ENCODE results near the gene ACACA.

Gene ACACA

DNA sequence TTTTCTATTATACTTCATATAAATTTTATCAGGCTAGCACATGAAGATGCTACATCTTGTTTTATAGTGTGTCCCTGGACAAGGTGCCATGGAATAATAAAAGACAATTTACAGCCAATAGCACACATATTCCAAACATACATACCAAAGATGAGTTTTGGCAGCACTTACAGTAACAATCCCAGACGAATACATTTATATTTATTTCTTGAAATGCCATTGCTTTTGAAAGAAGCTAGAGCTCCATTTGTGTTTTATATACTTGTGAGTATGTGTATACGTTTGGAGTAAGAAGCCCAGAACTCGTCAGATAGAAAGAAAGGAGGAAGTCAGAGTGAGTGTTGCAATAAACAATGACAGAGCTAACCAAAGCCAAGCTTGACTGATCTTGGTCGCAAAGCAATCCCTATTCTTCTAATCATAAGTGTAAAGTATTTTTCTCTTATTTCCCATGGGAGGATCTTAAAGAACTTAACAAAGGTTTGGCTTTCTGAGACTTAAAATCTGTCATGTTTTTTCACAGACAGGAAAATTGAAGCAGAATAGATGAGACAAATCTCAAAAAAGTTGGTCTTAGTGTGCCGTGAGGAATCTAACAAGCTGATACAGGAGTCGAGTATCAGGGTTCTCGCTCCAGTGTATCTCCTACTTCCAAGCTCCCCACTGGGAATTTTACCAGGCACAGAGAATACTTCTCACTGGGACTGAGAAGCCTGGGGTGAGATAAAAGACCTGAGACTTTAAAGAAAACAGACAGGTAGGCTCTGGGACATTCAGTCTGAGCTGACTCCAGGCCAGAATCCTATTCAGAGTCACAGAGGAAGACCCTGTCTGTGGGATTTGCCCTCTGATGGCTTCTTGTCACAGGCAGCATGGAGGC is 282.5 kb downstream of the ACACA start:
- no peak for DNase-seq

GRCh38 chr17:37123386-37123785 is 283.2 kb downstream of the ACACA start:
- DNase-seq = no peak

- no peak for DNase-seq
These were observed 285.0 kb downstream of the ACACA start for GRCh38 chr17:37121616-37122015.

DNA sequence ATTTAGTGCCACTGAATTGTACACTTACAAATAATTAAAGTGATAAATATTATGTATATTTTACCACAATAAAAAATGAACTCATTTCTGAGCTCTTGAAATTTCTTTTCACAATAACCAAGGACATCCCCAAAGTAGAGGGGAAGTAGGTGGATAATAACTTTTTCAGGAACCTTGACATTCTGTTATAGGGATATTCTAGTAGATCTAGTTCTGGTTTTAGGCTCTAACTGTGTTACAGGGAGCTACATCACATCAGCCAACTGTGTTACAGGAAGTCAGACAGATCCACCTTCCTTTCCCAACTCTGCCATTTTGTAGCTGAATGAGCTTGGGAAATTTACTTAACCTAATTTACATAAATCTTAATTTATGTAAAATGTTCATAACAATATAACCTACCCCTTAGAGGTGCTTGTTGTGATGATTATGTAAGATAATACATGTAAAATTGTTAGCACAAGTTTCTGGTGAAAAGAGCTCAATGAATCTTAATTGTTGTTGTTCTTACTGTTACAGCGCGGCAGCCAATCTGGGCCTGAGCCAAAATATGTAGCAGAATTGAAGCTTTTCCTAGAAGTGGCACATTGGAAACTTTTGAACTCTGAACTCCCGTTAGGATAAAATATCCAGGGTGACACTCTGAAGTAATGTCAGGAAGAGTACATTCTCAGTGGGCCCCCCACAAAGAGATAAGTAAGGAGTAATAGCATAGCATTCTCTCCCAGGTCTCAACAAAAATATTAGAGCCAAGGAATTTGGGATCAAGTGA is 288.1 kb downstream of the ACACA start:
- no peak for DNase-seq

- DNase-seq = no peak
These were observed 289.1 kb downstream of the ACACA start for GRCh38 chr17:37117373-37118142.

GRCh38 chr17:37116671-37117185 is 289.9 kb downstream of the ACACA start:
- DNase-seq = no peak

DNA sequence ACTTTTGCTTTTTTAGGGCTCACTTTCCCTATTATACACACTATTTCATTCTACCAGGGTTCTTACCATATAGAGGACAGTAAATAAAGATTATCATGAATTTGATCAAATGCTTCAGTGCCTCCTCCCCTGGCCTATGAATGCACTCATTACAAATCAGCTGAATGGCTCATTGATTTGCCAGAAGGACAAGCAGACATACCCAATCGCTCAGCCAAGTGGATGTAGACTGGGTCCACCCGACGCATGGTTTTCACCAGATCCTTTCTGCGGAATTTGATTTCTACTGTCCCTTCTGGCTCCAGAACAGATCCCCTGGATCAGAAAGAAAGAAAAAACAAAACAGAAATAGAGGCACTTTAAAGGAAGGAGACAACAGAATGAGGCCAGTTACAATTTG is 295.3 kb downstream of the ACACA start:
- DNase-seq = no peak

DNA sequence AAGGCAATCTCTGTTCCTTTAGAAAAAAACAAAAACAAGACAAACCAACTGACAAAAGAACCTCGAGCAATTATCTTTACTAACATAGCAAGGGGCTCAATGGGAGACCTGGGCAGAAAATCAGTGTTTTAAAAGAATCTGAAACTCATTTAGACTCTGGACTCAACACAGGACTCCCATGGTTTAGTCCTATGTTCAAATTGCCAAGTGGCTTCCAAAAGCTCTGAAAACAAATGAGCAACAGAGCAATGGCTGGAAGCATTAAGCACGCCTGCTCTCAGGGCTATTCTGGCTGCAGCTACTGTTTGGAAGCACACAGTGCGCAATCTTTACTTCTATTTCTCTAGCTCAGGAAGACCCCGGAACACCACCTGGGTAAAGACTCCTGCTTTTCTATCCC is 295.9 kb downstream of the ACACA start:
- no peak for DNase-seq

- DNase-seq = no peak
These were observed 296.6 kb downstream of the ACACA start for GRCh38 chr17:37109731-37110710.

- DNase-seq = no peak
These were observed 297.5 kb downstream of the ACACA start for GRCh38 chr17:37109106-37109505.

GRCh38 chr17:37107406-37108083 is 299.1 kb downstream of the ACACA start:
- DNase-seq = no peak

- no peak for DNase-seq
These were observed 300.6 kb downstream of the ACACA start for GRCh38 chr17:37106049-37106448.

DNA sequence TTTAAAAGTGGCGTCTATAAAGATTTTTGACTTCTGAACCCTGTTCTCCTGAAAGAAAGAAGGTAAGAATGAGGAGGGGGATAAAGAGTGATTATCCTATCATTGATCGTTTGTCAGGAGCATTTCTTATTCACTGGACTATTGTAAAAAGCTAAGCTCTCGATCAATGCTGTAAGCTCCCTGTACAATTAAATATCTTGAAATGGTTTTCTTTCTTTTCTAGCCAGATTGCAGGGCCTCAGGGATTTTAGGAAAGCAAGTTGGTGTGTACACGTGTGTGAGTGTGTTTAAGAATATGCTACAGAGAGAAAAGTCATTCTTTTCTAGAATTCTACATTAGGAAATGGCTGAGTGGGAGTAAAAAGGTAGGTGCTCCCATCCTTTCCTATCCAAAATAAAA is 303.4 kb downstream of the ACACA start:
- DNase-seq = no peak

DNA sequence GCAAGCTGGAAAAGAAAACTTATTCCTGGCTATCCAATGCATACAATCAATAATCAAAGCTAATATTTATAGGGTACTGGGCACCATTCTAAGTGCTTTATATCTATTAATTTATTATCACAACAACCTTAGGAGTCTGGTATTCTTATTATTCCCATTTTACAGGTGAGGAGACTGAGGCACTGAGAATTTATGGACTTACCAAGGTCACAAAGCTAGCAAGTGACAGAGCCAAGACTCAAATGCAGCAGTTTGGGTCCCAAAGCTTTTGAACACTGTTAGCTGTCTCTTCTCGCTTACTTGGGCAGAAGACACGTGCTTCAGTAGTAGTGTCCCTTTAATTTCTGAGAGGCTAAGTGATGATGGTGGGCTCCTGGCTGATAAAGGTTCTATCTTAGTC is 305.3 kb downstream of the ACACA start:
- no peak for DNase-seq

DNA sequence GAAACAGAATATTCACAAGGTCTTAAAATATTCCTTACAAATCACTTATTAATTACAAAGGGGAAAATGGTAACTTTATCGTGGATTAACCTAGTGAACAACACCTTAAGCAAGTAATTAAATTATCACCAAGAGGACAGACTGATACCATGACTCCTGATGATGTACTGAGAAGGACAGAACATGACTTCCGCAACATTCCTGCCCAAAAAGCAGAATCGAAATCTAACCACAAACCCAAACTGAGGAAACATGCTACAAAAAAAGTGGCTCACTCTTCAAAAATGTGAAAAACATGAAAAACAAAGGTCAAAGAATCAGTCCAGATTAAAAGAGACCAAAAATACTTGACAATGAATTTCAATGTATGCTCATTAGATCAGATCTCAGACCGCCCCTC is 306.4 kb downstream of the ACACA start:
- no peak for DNase-seq

DNA sequence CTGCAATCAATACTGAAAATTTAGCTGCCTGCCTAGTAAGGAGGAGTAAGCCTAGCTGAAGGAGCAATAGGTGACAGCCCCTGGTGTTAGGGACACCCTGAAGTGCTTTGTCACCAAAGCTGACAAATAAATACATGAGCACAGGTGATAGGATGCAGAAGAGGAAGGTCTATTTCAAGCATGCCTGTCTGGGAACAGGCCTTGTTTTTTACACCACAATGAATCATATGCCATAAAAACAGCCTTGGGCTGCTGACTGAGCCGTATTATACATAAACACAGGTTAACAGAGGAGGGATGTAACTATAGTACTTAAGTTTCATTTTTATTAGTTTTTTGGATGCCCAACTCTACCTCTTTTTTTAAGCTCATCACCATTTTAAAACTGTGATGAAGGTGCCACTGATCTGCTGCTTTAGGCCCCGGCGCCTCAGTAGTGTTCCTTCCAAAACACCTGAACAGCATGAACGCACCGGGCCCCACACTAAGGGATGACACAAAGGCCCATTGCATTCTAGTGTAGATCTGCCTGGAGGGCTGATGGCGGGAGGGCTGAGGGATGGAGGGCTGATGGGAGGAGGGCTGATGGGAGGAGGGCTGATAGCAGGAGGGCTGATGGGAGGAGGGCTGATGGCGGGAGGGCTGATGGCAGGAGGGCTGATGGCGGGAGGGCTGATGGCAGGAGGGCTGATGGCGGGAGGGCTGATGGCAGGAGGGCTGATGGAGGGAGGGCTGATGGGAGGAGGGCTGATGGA is 307.5 kb downstream of the ACACA start:
- DNase-seq = no peak

DNA sequence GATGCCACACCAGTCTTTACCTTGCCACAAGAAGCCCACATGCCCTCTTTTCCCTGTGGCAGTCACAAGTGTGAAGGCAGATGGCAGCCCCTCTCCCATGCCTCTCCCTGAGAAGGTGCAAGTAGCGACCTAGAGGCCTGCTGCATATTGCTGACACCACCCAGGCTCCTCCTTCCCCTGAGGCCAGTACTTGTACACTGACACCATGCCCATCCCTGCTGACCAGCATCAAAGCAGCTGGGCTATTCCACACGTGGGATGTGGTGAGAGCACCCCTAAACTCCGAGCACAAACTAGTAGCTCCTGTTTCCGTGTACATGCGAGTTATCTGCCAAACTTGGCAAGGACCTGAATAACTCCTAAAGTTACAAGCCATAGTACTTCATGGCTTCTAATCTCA is 308.5 kb downstream of the ACACA start:
- no peak for DNase-seq

GRCh38 chr17:37097154-37097553 is 309.5 kb downstream of the ACACA start:
- DNase-seq = no peak

GRCh38 chr17:37096071-37096470 is 310.6 kb downstream of the ACACA start:
- no peak for DNase-seq

GRCh38 chr17:37094391-37094790 is 312.2 kb downstream of the ACACA start:
- no peak for DNase-seq

DNA sequence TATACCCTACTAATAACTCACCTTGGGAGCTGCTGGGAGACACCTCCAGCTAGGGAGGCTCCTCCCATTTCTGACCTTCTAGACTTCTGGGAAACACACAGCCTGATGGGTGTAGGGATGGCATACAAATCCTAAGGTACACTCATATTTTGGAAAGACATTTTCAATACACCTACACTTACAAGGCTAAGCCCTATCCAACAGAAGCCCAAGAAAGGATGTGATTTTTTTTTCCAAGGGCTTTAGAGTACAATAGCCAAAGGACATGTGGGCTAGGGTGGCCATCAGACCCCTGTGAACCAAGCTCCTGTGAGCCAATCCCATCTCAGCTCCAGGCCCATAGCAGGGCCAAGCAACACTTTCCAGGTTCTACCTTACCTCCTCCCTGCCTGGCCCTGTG is 313.9 kb downstream of the ACACA start:
- DNase-seq = no peak
